K562 (cell line): Measurements from ENCODE around the gene LHPP. TPM values are rescaled to one million over a fixed set of nuclear protein-coding genes. Genes with fewer than 3 reads are reported as not detected.

Source experiments
- ATAC-seq: fragments of 200-7000 bp; cut with Tn5 transposase; 3 replicates; pipeline ENCODE4 v1.9.1; 2020; ENCODE audit warnings: moderate library complexity
- BruUV-seq: library from RNA; stranded (reverse); fragments of 400-500 nt; replicated peaks from 2 replicates; lab custom pipeline; 2021; lab: Mats Ljungman, UMichigan
- CTCF ChIA-PET: fragments of 300-600 bp; formaldehyde crosslinking; extraction: SDS; loops from one replicate; lab custom pipeline; 2021; ENCODE audit warnings: low intra/inter-chr PET ratio; lab: Yijun Ruan, JAX
- POLR2A ChIA-PET: fragments of 300-600, 350-650 bp; sonication (Branson Sonifier 250); formaldehyde crosslinking; extraction: SDS; loops from one replicate; lab custom pipeline; 2021; ENCODE audit warnings: antibody characterized with exemption, inconsistent platforms; lab: Yijun Ruan, JAX
- DNase-seq, 4 experiments: peaks; one replicate each; pipeline versions ENCODE4 v3.0.0 to v3.0.0-alpha.2; 2011 to 2018; ENCODE audit warnings: low spot score in 3 of 4, mixed read lengths in 3 of 4; ENCODE audit errors: extremely low read depth in 1 of 4
- FAIRE-seq: peaks from 2 replicates; lab custom pipeline; 2011; peaks lifted over from hg19 to GRCh38; lab: Jason Lieb, UNC
- H2AFZ ChIP-seq: 2 replicates; pipeline ENCODE4 v1.6.0; 2011; ENCODE audit warnings: low read depth, low read length, control low read depth, inconsistent platforms
- H3K27ac ChIP-seq: fragments of 200-600 bp; 3 replicates; pipeline ENCODE4 v1.8.0; 2011; ENCODE audit warnings: low read depth, mild to moderate bottlenecking, control low read depth, inconsistent platforms, low read length, moderate library complexity, mixed read lengths; ENCODE audit errors: extremely low read depth
- H3K27me3 ChIP-seq, 2 experiments: fragments of 300-600 bp in 1 of 2; 2 replicates in 1 of 2; 3 replicates in 1 of 2; pipeline versions ENCODE4 v1.6.0 to v1.8.0; 2011; ENCODE audit warnings: inconsistent platforms in 2 of 2, low read length in 2 of 2, mild to moderate bottlenecking in 1 of 2, mixed read lengths in 1 of 2, moderate library complexity in 1 of 2; ENCODE audit not compliant: control insufficient read depth in 2 of 2, insufficient read depth in 2 of 2
- H3K36me3 ChIP-seq: fragments of 300-600 bp; 3 replicates; pipeline ENCODE4 v1.8.0; 2011; ENCODE audit warnings: mild to moderate bottlenecking, low read length, inconsistent platforms; ENCODE audit not compliant: control insufficient read depth, insufficient read depth
- H3K4me1 ChIP-seq, 2 experiments: fragments of 200-600 bp in 1 of 2; replicated peaks in 1 of 2; 2 replicates in 1 of 2; 3 replicates in 1 of 2; pipeline versions ENCODE4 v1.5.1 to v1.8.0; 2011; ENCODE audit warnings: inconsistent platforms in 2 of 2, low read length in 2 of 2, mild to moderate bottlenecking in 1 of 2, mixed read lengths in 1 of 2, moderate library complexity in 1 of 2; ENCODE audit not compliant: control insufficient read depth in 2 of 2, insufficient read depth in 2 of 2
- H3K4me2 ChIP-seq: 2 replicates; pipeline ENCODE4 v1.6.1; 2011; ENCODE audit warnings: low read length, control low read depth, inconsistent platforms, mixed read lengths; ENCODE audit not compliant: insufficient read depth
- H3K4me3 ChIP-seq: fragments of 200-600 bp; sonication (generic), shearing (Covaris generic); 2 replicates; pipeline ENCODE4 v1.5.1; 2016; ENCODE audit warnings: control low read depth, inconsistent platforms
- H3K79me2 ChIP-seq: fragments of 200-600 bp; 3 replicates; pipeline ENCODE4 v1.8.0; 2011; ENCODE audit warnings: low read length, inconsistent platforms; ENCODE audit not compliant: control insufficient read depth, insufficient read depth
- H3K9ac ChIP-seq, 2 experiments: 2 replicates each; pipeline versions ENCODE4 v1.6.0 to v1.6.1; 2011; ENCODE audit warnings: low read depth in 2 of 2, low read length in 2 of 2, control low read depth in 1 of 2, inconsistent platforms in 1 of 2, mild to moderate bottlenecking in 1 of 2, mixed read lengths in 1 of 2; ENCODE audit not compliant: insufficient read depth in 1 of 2
- H3K9me1 ChIP-seq: one replicate; pipeline ENCODE4 v1.6.0; 2011; ENCODE audit warnings: inconsistent platforms, mild to moderate bottlenecking, low read length, moderate library complexity; ENCODE audit not compliant: control insufficient read depth, insufficient read depth
- H3K9me3 ChIP-seq: replicated peaks from 2 replicates; pipeline ENCODE4 v1.5.1; 2011; ENCODE audit warnings: low read depth, low read length, inconsistent platforms; ENCODE audit not compliant: control insufficient read depth, insufficient read depth
- H4K20me1 ChIP-seq: replicated peaks from 2 replicates; pipeline ENCODE4 v1.6.1; 2011; ENCODE audit warnings: low read length, inconsistent platforms, mixed read lengths; ENCODE audit not compliant: control insufficient read depth, insufficient read depth
- GABPB1 ChIP-seq: sonication (generic); formaldehyde crosslinking; IDR thresholded peaks from 2 replicates; pipeline ENCODE4 v1.8.0; 2022; ENCODE audit warnings: mild to moderate bottlenecking, missing genetic modification reagents
- PYGO2 ChIP-seq: fragments of 450-650 bp; IDR thresholded peaks from 2 replicates; pipeline ENCODE4 v1.6.1; 2016; ENCODE audit warnings: mild to moderate bottlenecking, missing genetic modification characterization, moderate library complexity, missing compliant biosample characterization
- RB1 ChIP-seq: fragments of 450-650 bp; IDR thresholded peaks from 2 replicates; pipeline ENCODE4 v1.6.1; 2017; ENCODE audit warnings: low read depth, mild to moderate bottlenecking
- RCOR1 ChIP-seq, 2 experiments: IDR thresholded peaks; 2 replicates each; pipeline ENCODE4 v1.6.1; 2012; ENCODE audit warnings: low read depth in 2 of 2, low read length in 2 of 2, borderline replicate concordance in 1 of 2, improper control_type of control experiment in 1 of 2
- SAFB ChIP-seq: fragments of 200-400 bp; formaldehyde crosslinking; IDR thresholded peaks from 2 replicates; pipeline ENCODE4 v1.6.1; 2017; ENCODE audit warnings: low read depth, low read length, borderline replicate concordance
- SP2 ChIP-seq: IDR thresholded peaks from 2 replicates; pipeline ENCODE4 v1.6.1; 2011; ENCODE audit warnings: mild to moderate bottlenecking, low read depth, low read length, moderate library complexity; ENCODE audit not compliant: poor library complexity, severe bottlenecking; ENCODE audit errors: extremely low read depth
- ZNF830 ChIP-seq: fragments of 250-450 bp; sonication (Bioruptor Pico); IDR thresholded peaks from 2 replicates; pipeline ENCODE4 v1.5.0; 2021; ENCODE audit warnings: mild to moderate bottlenecking
- WGBS: fragments of 100-300 bp; shearing (Covaris generic); methylation state at CpG from one replicate; pipeline ENCODE4 v1.1.6; 2016; ENCODE audit warnings: low coverage, mixed read lengths; ENCODE audit not compliant: insufficient coverage; ENCODE audit errors: missing lambda C conversion rate; 5-methylcytosine and 5-hydroxymethylcytosine counted together
- in situ Hi-C: fragments of 300-500 bp; cut with MboI; formaldehyde crosslinking; loops from 4 replicates; pipeline ENCODE4 v1.15.0; 2018; ENCODE audit warnings: inconsistent platforms, mixed read lengths
- intact Hi-C: fragments of 100-400 bp; cut with micrococcal nuclease; formaldehyde crosslinking; loops from 2 replicates; pipeline ENCODE4 v1.14.2; 2022
- polyA plus RNA-seq, 8 experiments: library from polyadenylated mRNA; depleted of rRNA in 4 of 8; stranded (reverse) in 5 of 8; unstranded in 3 of 8; fragments of >200 nt; fragmentation: Nextera tagmentation in 2 of 8; fragmentation: Illumina TruSeq in 1 of 8; extraction: Ambion mirVana in 2 of 8; extraction: Trizol in 1 of 8; gene quantifications; 2 replicates each; pipeline versions ENCODE4 v1.2.1 to v1.2.3, GENCODE V29; 2011 to 2014; ENCODE audit warnings: inconsistent platforms in 1 of 8, missing spikeins in 1 of 8
- total RNA-seq, 7 experiments: library from RNA; depleted of rRNA in 6 of 7; stranded (reverse); fragments of >200 nt in 6 of 7; fragmentation: Illumina TruSeq in 2 of 7; extraction: Trizol in 2 of 7; gene quantifications; 2 replicates each; pipeline versions ENCODE4 v1.2.1 to v1.2.3, GENCODE V29; 2011 to 2021; ENCODE audit warnings: low replicate concordance in 1 of 7
- TF ChIP-seq, protein P1 (sequence below): fragments of 450-650 bp; IDR thresholded peaks from one replicate; pipeline ENCODE4 v1.6.1; 2018; ENCODE audit warnings: mild to moderate bottlenecking, moderate library complexity; ENCODE audit not compliant: partially characterized antibody
- TF ChIP-seq, protein P2 (sequence below): fragments of 250-450 bp; sonication (Bioruptor Pico); IDR thresholded peaks from 2 replicates; pipeline ENCODE4 v1.8.0; 2021; ENCODE audit warnings: moderate library complexity, mild to moderate bottlenecking, inconsistent platforms
- TF ChIP-seq, protein P3 (sequence below): fragments of 450-650 bp; IDR thresholded peaks from 2 replicates; pipeline ENCODE4 v1.6.1; 2017; ENCODE audit warnings: antibody characterized with exemption, mild to moderate bottlenecking
- TF ChIP-seq, protein P4 (sequence below): IDR thresholded peaks from 3 replicates; pipeline ENCODE4 v1.6.1; 2011; ENCODE audit warnings: borderline replicate concordance, mild to moderate bottlenecking; ENCODE audit not compliant: insufficient read length, insufficient read depth
- TF ChIP-seq, protein P5 (sequence below): fragments of 450-650 bp; formaldehyde crosslinking; IDR thresholded peaks from 2 replicates; pipeline ENCODE4 v1.4.0; 2020; ENCODE audit warnings: mild to moderate bottlenecking, moderate library complexity

The LHPP gene
- total and polyA plus RNA-seq, 9 of the 15 experiments (the other 6 are each of a cell fraction or from before 2014, with no cell fraction given), result 0.34 to 7.4 (median 3.0) TPM

DNA sequence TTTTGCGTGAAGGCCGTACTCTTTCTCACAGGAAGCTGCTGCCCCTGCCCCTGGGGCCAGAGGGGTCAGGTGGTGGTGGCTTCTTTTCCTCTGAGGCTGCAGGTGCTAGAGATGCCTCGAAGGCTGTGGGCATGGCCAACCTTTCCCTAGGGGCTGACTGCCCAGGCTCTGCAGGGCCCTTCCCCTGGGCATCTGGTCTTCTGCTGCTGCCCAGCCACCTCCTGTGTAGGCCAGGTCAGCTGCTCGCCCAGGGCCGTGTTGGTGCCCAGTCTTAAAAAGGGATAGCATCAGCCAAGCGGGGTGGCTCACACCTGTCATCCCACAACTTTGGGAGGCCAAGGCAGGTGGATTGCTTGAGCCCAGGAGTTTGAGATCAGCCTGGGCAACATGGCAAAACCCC lies 168.2 kb downstream of the LHPP start:
- FAIRE-seq, result no peak
- H3K4me2 ChIP-seq, result no peak overlapping the region
- TF ChIP-seq ZNF830 (CRISPR knock-in tag) (no peak), GABPB1 (CRISPR knock-in tag) (no peak), SP2 (no peak), RB1 (no peak), RCOR1 (IDR thresholded peaks at IDR 0.05; ENCODE audit: borderline replicate concordance in 1 of 2, low read depth in 2 of 2, low read length in 2 of 2) (no peak), SAFB (no peak), PYGO2 (no peak)
- TF ChIP-seq, protein P1, sequence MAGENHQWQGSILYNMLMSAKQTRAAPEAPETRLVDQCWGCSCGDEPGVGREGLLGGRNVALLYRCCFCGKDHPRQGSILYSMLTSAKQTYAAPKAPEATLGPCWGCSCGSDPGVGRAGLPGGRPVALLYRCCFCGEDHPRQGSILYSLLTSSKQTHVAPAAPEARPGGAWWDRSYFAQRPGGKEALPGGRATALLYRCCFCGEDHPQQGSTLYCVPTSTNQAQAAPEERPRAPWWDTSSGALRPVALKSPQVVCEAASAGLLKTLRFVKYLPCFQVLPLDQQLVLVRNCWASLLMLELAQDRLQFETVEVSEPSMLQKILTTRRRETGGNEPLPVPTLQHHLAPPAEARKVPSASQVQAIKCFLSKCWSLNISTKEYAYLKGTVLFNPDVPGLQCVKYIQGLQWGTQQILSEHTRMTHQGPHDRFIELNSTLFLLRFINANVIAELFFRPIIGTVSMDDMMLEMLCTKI, result no peak
- TF ChIP-seq, protein P2, sequence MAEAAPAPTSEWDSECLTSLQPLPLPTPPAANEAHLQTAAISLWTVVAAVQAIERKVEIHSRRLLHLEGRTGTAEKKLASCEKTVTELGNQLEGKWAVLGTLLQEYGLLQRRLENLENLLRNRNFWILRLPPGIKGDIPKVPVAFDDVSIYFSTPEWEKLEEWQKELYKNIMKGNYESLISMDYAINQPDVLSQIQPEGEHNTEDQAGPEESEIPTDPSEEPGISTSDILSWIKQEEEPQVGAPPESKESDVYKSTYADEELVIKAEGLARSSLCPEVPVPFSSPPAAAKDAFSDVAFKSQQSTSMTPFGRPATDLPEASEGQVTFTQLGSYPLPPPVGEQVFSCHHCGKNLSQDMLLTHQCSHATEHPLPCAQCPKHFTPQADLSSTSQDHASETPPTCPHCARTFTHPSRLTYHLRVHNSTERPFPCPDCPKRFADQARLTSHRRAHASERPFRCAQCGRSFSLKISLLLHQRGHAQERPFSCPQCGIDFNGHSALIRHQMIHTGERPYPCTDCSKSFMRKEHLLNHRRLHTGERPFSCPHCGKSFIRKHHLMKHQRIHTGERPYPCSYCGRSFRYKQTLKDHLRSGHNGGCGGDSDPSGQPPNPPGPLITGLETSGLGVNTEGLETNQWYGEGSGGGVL (CRISPR knock-in tag), result no peak
- TF ChIP-seq, protein P3, sequence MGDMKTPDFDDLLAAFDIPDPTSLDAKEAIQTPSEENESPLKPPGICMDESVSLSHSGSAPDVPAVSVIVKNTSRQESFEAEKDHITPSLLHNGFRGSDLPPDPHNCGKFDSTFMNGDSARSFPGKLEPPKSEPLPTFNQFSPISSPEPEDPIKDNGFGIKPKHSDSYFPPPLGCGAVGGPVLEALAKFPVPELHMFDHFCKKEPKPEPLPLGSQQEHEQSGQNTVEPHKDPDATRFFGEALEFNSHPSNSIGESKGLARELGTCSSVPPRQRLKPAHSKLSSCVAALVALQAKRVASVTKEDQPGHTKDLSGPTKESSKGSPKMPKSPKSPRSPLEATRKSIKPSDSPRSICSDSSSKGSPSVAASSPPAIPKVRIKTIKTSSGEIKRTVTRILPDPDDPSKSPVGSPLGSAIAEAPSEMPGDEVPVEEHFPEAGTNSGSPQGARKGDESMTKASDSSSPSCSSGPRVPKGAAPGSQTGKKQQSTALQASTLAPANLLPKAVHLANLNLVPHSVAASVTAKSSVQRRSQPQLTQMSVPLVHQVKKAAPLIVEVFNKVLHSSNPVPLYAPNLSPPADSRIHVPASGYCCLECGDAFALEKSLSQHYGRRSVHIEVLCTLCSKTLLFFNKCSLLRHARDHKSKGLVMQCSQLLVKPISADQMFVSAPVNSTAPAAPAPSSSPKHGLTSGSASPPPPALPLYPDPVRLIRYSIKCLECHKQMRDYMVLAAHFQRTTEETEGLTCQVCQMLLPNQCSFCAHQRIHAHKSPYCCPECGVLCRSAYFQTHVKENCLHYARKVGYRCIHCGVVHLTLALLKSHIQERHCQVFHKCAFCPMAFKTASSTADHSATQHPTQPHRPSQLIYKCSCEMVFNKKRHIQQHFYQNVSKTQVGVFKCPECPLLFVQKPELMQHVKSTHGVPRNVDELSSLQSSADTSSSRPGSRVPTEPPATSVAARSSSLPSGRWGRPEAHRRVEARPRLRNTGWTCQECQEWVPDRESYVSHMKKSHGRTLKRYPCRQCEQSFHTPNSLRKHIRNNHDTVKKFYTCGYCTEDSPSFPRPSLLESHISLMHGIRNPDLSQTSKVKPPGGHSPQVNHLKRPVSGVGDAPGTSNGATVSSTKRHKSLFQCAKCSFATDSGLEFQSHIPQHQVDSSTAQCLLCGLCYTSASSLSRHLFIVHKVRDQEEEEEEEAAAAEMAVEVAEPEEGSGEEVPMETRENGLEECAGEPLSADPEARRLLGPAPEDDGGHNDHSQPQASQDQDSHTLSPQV, result no peak
- TF ChIP-seq, protein P4, sequence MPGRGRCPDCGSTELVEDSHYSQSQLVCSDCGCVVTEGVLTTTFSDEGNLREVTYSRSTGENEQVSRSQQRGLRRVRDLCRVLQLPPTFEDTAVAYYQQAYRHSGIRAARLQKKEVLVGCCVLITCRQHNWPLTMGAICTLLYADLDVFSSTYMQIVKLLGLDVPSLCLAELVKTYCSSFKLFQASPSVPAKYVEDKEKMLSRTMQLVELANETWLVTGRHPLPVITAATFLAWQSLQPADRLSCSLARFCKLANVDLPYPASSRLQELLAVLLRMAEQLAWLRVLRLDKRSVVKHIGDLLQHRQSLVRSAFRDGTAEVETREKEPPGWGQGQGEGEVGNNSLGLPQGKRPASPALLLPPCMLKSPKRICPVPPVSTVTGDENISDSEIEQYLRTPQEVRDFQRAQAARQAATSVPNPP, result no peak
- TF ChIP-seq, protein P5, sequence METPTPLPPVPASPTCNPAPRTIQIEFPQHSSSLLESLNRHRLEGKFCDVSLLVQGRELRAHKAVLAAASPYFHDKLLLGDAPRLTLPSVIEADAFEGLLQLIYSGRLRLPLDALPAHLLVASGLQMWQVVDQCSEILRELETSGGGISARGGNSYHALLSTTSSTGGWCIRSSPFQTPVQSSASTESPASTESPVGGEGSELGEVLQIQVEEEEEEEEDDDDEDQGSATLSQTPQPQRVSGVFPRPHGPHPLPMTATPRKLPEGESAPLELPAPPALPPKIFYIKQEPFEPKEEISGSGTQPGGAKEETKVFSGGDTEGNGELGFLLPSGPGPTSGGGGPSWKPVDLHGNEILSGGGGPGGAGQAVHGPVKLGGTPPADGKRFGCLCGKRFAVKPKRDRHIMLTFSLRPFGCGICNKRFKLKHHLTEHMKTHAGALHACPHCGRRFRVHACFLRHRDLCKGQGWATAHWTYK, result no peak

More for the DNA sequence above, 168.2 kb downstream of the LHPP start:
- WGBS, result 91% methylated on average over 5 of the region's 6 CpGs
- H3K27ac ChIP-seq, result no peak overlapping the region
- H3K27me3 ChIP-seq, result no peaks in the 10 kb centered on the region
- peaks cover 4% of the 10 kb centered on the region for H3K9me1 ChIP-seq
- H3K4me1 ChIP-seq, result peaks cover 13 to 57% of the 10 kb centered on the region in 2 experiments; a peak in 4 of 5 replicates
- H3K36me3 ChIP-seq, result no peaks in the 10 kb centered on the region
- CTCF ChIA-PET, result no interaction called here
- in situ Hi-C loops (no loop called here), intact Hi-C loops (no loop called here)
- H3K9me3 ChIP-seq, result no peaks in the 10 kb centered on the region; the same call in 1 of the 2 replicates
- no peak overlapping the region for H2AFZ ChIP-seq
- H3K79me2 ChIP-seq, result 0 out of 3 replicates have a peak, but pooled peaks cover 3% of the 10 kb centered on the region
- POLR2A ChIA-PET, result no interaction called here
- DNase-seq, result no peak
- ATAC-seq, result no peak
- H3K4me3 ChIP-seq, result no peak overlapping the region
- no peak overlapping the region for H3K9ac ChIP-seq
- H4K20me1 ChIP-seq, result peaks cover 5% of the 10 kb centered on the region; the same call in 1 of the 2 replicates
- no TSS peak for BruUV-seq
